HG02970 (cell line): ENCODE measurements around the gene TAF11.
A peak's percentile ranks its signal among the peaks of the same experiment; 100 is the strongest.
"Not testable (repeated sequence)": the region's sequence is repeated elsewhere in the genome, so short reads cannot be mapped to it uniquely, and the experiment has no call there.

ENCODE experiments used
- ATAC-seq: cut with Tn5 transposase; IDR thresholded peaks from one replicate; pipeline ENCODE4 v1.9.1; 2021; ENCODE audit warnings: mild to moderate bottlenecking, moderate library complexity, moderate number of reproducible peaks; ENCODE audit not compliant: unreplicated experiment, low FRiP score

The TAF11 gene

GRCh38 chr6:34906826-34907225, 19.0 kb upstream of the TAF11 start:
- ATAC-seq, result no peak

DNA sequence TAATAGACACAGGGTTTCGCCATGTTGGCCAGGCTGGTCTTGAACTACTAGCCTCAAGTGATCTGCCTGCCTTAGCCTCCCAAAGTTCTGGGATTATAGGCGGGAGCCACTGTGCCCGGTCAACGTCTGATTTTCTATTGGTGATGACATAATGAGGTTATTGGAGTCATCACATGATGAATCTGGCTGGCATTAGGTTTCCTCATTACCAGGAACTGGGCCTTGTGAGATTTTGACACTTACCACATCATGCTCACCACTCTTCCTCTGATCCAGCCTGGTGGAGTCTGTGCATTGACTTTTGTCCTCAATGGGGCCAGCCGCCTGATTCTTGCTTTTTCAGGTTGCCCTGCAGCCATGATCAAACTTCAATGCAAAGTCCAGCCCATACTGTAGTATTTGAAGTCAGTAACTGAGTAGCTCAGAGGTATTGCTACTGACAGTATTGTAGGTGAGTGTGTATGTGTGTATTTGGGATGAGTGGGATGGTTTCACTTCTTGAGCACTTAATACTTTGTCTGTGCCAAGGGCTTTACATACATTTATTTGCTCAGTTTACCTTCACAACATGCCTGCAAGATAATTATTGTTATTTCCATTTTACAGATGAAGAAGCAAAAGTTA, 17.3 kb upstream of the TAF11 start:
- no peak for ATAC-seq

DNA sequence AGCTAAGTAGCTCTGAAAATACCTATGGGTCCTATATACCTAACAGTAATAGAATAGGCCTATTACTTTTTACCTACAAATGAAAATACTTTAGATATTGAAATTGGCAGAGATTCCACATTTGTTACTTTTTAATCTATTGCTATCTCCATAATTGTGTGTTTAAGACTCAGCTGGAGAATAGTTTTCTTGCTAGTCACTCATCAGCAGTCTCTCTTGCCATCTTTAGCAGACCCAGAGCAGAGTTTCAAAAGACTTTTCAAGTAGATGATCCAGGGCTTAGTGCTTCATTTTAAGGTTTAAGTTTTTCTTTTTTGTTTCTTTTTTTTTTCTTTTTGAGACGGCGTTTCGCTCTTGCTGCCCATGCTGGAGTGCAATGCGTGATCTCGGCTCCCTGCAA, 14.1 kb upstream of the TAF11 start:
- ATAC-seq, result no peak

GRCh38 chr6:34900321-34901031, 12.6 kb upstream of the TAF11 start:
- no peak for ATAC-seq

- not testable (repeated sequence) for ATAC-seq
Observed at GRCh38 chr6:34899748-34900147, 11.9 kb upstream of the TAF11 start.

GRCh38 chr6:34897716-34898115, 9.9 kb upstream of the TAF11 start:
- no peak for ATAC-seq

DNA sequence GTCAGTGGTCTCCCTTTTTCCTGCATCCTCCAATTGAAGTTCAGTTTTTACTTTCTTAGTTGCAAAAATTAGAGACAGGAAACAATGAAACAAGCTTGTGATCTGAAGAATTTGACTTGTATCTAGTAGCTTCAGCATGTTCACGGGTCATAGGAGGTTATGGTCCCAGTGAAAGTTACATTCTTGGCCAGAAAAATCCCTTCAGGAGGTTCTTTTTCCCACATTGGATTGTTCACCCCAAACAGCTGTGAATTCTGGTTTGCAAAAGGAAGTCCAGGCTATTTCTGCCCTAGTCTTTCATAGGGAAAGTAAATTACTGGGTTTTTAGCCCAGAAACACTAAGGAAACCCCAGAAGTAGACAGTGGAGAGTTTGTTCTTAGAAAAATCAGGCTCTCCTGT, 9.3 kb upstream of the TAF11 start:
- no peak for ATAC-seq

DNA sequence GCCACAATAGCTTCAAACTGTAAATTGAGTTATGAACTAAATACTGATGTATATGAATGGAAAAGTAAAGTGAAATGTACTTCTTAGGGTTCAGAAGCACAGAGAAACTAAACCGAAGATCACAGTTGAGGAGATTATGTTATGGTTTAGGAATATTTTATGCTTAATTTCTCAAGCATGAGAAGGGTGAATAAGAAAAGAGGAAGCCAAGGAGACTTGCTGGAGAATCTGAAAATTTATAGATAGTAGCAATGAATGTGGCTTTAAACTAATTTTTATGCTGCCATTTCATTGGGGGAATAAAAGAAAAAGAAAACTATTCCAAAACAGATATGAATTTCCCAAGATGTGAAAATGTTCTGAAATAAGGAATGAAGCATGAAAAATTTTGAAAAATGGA, 6.9 kb upstream of the TAF11 start:
- ATAC-seq, result no peak

DNA sequence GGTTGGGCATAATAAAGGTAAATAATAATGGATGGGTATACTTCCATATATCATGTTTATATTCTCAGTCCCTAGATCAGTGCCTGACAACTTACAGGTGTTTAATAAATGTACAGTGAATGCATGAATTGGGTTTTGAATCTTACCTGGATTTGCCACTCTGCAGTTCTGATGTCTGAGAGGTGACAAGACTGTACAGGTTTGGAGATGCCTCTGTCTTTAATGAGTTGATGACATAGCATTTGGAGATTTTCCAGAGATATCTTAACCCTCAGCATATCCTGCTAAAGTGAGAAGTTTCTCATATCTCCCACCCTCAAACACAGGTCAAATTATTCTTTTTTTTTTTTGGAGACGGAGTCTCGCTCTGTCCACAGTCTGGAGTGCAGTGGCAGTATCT, 3.5 kb upstream of the TAF11 start:
- ATAC-seq, result no peak

GRCh38 chr6:34890533-34890925, 2.7 kb upstream of the TAF11 start:
- no peak for ATAC-seq

DNA sequence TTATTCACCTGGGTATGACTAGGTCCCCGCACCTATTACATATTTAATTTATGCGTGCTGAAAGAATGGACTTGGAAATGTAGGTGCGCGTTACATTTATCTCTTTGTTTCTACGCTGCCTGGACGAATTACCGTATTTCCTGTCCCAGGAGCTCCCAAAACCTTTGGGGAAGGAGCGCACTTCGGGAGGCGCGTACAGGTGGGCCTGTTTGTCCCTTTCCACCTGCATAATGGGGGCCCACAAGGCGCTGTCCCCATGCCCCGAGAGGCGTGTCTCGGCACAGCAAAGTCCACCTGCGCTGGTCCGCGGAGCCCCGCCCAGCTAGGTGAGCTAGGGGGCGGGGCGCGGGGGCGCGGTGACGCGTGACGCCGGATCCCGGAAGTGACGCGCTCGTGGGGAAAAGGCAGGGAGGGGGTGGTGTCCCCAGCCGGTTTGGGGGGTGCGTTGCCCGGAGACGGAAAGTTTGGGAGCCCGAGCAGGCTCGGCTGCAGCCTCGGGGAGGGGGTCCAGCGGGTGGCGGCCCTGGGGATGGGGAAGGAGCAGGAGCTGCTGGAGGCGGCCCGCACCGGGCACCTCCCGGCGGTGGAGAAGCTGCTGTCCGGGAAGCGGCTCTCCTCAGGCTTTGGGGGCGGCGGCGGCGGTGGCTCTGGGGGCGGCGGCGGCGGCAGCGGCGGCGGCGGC, 1.2 kb upstream of the TAF11 start, which contains the start of gene ANKS1A:
ANKS1A (plus strand) TSS at position 382 of the 682 bp plus-strand sequence; CDS start at position 530, 148 bp downstream.
- peak; percentile 67 for ATAC-seq

GRCh38 chr6:34888514-34888856, 643 bp upstream of the TAF11 start:
- no peak for ATAC-seq

DNA sequence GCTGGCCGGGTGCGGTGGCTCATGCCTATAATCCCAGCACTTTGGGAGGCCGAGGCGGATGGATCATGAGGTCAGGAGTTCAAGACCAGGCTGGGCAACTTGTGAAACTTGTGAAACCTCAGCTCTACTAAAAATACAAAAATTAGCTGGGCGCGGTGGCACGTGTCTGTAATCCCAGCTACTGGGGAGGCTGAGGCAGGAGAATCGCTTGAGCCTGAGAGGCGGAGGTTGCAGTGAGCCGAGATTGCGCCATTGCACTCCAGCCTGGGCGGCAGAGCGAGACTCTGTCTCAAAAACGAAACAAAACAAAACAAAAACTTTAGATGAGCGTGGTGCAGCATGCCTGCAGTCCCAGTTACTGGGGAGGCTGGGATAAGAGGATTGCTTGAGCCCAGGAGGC, 2.0 kb downstream of the TAF11 start:
- not testable (repeated sequence) for ATAC-seq

DNA sequence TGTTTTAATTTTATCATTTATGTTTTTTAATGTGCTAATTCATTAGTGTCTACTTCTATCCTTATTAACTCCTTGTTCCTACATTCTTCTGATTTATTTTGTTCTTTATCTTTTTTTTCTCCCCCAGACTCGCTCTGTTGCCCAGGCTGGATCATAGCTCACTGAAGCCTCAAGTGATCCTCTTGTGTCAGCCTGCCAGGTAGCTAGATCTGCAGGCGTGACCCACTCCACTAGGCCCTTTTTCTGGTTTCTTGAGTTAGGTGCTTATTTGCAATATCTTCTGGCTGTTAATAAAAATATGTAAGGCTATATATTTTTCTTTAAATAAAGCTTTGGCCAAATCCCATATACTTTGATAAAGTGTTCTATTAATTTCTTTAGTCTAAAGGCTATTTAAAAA, 2.8 kb downstream of the TAF11 start:
- ATAC-seq, result no peak

GRCh38 chr6:34884073-34884472, 3.8 kb downstream of the TAF11 start:
- not testable (repeated sequence) for ATAC-seq

GRCh38 chr6:34877869-34878485, 9.9 kb downstream of the TAF11 start:
- no peak for ATAC-seq

DNA sequence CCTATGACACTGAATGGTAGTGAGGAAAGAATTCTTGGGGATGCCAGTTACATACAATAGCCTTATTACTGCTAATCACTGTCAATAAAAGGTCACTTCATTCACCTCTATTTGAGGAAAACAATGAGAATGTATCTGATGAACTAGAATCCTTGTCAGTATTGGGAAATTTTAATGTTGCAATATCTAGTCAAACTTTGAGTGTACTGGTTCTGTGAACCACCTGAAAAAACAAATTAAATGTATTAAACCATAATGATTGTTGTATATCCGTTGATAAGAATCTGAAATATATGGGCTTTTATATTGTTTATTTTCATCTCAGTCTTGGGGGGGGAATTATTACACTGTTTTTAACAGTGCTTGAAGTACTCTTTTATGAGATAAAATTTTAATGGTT, 10.6 kb downstream of the TAF11 start:
- no peak for ATAC-seq

- ATAC-seq, result no peak
Observed at GRCh38 chr6:34876472-34876871, 11.4 kb downstream of the TAF11 start.

GRCh38 chr6:34875292-34876213, 12.3 kb downstream of the TAF11 start:
- ATAC-seq, result no peak

GRCh38 chr6:34872332-34872731, 15.5 kb downstream of the TAF11 start:
- ATAC-seq, result no peak
